Loucy (cell line): ENCODE measurements around the gene SGK1.

Experiments
- H2AFZ ChIP-seq: fragments of 200-600 bp; sonication (generic); 2 replicates; pipeline ENCODE4 v1.6.0; 2016; ENCODE audit warnings: antibody characterized with exemption, mild to moderate bottlenecking, low read length, moderate library complexity
- H3F3A ChIP-seq: fragments of 200-600 bp; 2 replicates; pipeline ENCODE4 v1.6.0; 2016; ENCODE audit warnings: antibody characterized with exemption, low read depth, mild to moderate bottlenecking
- H3K27me3 ChIP-seq: fragments of 200-600 bp; sonication (generic); 2 replicates; pipeline ENCODE4 v1.6.1; 2014; ENCODE audit warnings: low read length, mild to moderate bottlenecking; ENCODE audit not compliant: insufficient read depth, poor library complexity, severe bottlenecking
- H3K36me3 ChIP-seq: fragments of 200-600 bp; sonication (generic); 2 replicates; pipeline ENCODE4 v1.6.1; 2016; ENCODE audit warnings: low read length; ENCODE audit not compliant: insufficient read depth
- H3K4me1 ChIP-seq: fragments of 200-600 bp; sonication (generic); 2 replicates; pipeline ENCODE4 v1.5.1; 2014; ENCODE audit warnings: low read length, mild to moderate bottlenecking; ENCODE audit not compliant: insufficient read depth, poor library complexity, severe bottlenecking
- H3K4me2 ChIP-seq: fragments of 200-600 bp; sonication (generic); 2 replicates; pipeline ENCODE4 v1.6.0; 2014; ENCODE audit warnings: antibody characterized with exemption, low read length, low read depth, mild to moderate bottlenecking; ENCODE audit not compliant: poor library complexity, severe bottlenecking
- H3K4me3 ChIP-seq: fragments of 200-600 bp; sonication (generic); 2 replicates; pipeline ENCODE4 v1.5.1; 2014; ENCODE audit warnings: low read length, mild to moderate bottlenecking, mixed read lengths; ENCODE audit not compliant: poor library complexity, severe bottlenecking
- H3K79me2 ChIP-seq: fragments of 200-600 bp; sonication (generic); 2 replicates; pipeline ENCODE4 v1.6.1; 2014; ENCODE audit warnings: low read length; ENCODE audit not compliant: insufficient read depth
- H3K9ac ChIP-seq: fragments of 200-600 bp; sonication (generic); 2 replicates; pipeline ENCODE4 v1.6.0; 2014; ENCODE audit warnings: mild to moderate bottlenecking, low read depth, low read length, moderate library complexity; ENCODE audit not compliant: poor library complexity, severe bottlenecking
- H3K9me2 ChIP-seq: fragments of 200-600 bp; sonication (generic); replicated peaks from 2 replicates; pipeline ENCODE4 v1.6.1; 2016; ENCODE audit warnings: low read depth, low read length, mixed read lengths
- H3K9me3 ChIP-seq: fragments of 200-600 bp; sonication (generic); 2 replicates; pipeline ENCODE4 v1.6.1; 2014; ENCODE audit warnings: mild to moderate bottlenecking, antibody characterized with exemption, low read length, low read depth; ENCODE audit not compliant: insufficient read depth
- H4K20me1 ChIP-seq: fragments of 200-600 bp; sonication (generic); 2 replicates; pipeline ENCODE4 v1.6.0; 2014; ENCODE audit warnings: antibody characterized with exemption, low read length, mild to moderate bottlenecking; ENCODE audit not compliant: insufficient read depth, poor library complexity, severe bottlenecking
- EZH2phosphoT487 ChIP-seq: fragments of 200-600 bp; IDR thresholded peaks from 2 replicates; pipeline ENCODE4 v1.6.1; 2018; ENCODE audit warnings: antibody characterized with exemption, mild to moderate bottlenecking, moderate library complexity, borderline replicate concordance
- TF ChIP-seq, protein P1 (sequence below): fragments of 200-600 bp; sonication (generic); conservative IDR thresholded peaks from 2 replicates; pipeline ENCODE4 v1.5.1; 2014; ENCODE audit warnings: mild to moderate bottlenecking, antibody characterized with exemption, low read length

Gene SGK1

GRCh38 chr6:134245706-134246105, 72.2 kb downstream of the SGK1 start:
- Histone ChIP-seq H3K9me3 (no peaks in the 10 kb centered on the region), H3K27me3 (no peaks in the 10 kb centered on the region), H3F3A (no peaks in the 10 kb centered on the region), H3K4me1 (peaks cover 28% of the 10 kb centered on the region), H2AFZ (no peak overlapping the region), H3K4me3 (no peak overlapping the region), H4K20me1 (no peaks in the 10 kb centered on the region), H3K9ac (no peak overlapping the region), H3K9me2 (no peaks in the 10 kb centered on the region), H3K4me2 (no peak overlapping the region), H3K36me3 (no peaks in the 10 kb centered on the region), H3K79me2 (no peaks in the 10 kb centered on the region)
- TF ChIP-seq, protein P1, sequence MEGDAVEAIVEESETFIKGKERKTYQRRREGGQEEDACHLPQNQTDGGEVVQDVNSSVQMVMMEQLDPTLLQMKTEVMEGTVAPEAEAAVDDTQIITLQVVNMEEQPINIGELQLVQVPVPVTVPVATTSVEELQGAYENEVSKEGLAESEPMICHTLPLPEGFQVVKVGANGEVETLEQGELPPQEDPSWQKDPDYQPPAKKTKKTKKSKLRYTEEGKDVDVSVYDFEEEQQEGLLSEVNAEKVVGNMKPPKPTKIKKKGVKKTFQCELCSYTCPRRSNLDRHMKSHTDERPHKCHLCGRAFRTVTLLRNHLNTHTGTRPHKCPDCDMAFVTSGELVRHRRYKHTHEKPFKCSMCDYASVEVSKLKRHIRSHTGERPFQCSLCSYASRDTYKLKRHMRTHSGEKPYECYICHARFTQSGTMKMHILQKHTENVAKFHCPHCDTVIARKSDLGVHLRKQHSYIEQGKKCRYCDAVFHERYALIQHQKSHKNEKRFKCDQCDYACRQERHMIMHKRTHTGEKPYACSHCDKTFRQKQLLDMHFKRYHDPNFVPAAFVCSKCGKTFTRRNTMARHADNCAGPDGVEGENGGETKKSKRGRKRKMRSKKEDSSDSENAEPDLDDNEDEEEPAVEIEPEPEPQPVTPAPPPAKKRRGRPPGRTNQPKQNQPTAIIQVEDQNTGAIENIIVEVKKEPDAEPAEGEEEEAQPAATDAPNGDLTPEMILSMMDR: no peak
- no peak for TF ChIP-seq EZH2phosphoT487

DNA sequence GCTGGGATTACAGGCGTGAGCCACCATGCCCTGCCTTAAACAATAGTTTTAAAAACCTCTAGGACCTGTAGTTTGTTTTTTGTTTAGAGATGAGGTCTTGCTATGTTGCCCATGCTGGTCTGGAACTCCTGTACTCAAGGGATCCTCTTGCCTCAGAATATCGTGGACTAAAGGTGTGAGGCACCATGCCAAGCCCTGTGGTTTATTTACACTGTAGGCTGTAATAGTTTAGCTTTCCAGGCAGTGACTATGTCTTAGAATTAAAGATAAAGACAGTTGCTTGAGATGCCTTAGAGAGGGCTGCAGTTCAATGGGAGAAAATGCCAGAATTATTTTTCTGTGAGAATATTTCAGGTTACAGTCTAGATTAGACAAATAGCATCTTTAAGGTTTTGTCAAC, 72.9 kb downstream of the SGK1 start:
- no peaks in the 10 kb centered on the region for H3F3A ChIP-seq
- no peaks in the 10 kb centered on the region for H3K9me2 ChIP-seq
- H3K9me3 ChIP-seq: no peaks in the 10 kb centered on the region
- no peaks in the 10 kb centered on the region for H3K36me3 ChIP-seq
- peaks cover 28% of the 10 kb centered on the region for H3K4me1 ChIP-seq
- no peak overlapping the region for H3K4me2 ChIP-seq
- no peaks in the 10 kb centered on the region for H4K20me1 ChIP-seq
- no peaks in the 10 kb centered on the region for H3K79me2 ChIP-seq
- no peak overlapping the region for H3K4me3 ChIP-seq
- no peak overlapping the region for H2AFZ ChIP-seq
- no peak overlapping the region for H3K9ac ChIP-seq
- TF ChIP-seq EZH2phosphoT487: no peak
- TF ChIP-seq, protein P1: no peak
- H3K27me3 ChIP-seq: no peaks in the 10 kb centered on the region

GRCh38 chr6:134240665-134241431, 77.1 kb downstream of the SGK1 start:
- H3K9ac ChIP-seq: no peak overlapping the region
- H2AFZ ChIP-seq: no peak overlapping the region
- no peaks in the 10 kb centered on the region for H3K36me3 ChIP-seq
- TF ChIP-seq, protein P1: no peak
- no peak for TF ChIP-seq EZH2phosphoT487
- H3K79me2 ChIP-seq: no peaks in the 10 kb centered on the region
- peaks cover 8% of the 10 kb centered on the region for H3K4me1 ChIP-seq
- no peaks in the 10 kb centered on the region for H3K9me3 ChIP-seq
- no peak overlapping the region for H3K4me2 ChIP-seq
- H3K4me3 ChIP-seq: no peak overlapping the region
- H3F3A ChIP-seq: no peaks in the 10 kb centered on the region
- H4K20me1 ChIP-seq: no peaks in the 10 kb centered on the region
- H3K9me2 ChIP-seq: no peaks in the 10 kb centered on the region
- no peaks in the 10 kb centered on the region for H3K27me3 ChIP-seq
